Lung (tissue), 12 donors: ENCODE data around the gene RHOC. TPM values are rescaled to one million over a fixed set of nuclear protein-coding genes. Genes with fewer than 3 reads are reported as not detected.
A peak's percentile ranks its signal among the peaks of the same experiment; 100 is the strongest.

ENCODE experiments used
- ATAC-seq: fragments of 200-7000 bp; cut with Tn5 transposase; one replicate; pipeline ENCODE4 v1.9.1; 2020; ENCODE audit warnings: moderate number of reproducible peaks; ENCODE audit not compliant: insufficient read depth, low FRiP score
- DNase-seq, 3 donors: peaks; one replicate each; pipeline ENCODE4 v3.0.0-alpha.2; 2013 to 2017
- H3K27ac ChIP-seq, 2 donors: one replicate each; pipeline ENCODE4 v1.5.1; 2013; ENCODE audit warnings: mild to moderate bottlenecking in 2 of 2, moderate library complexity in 2 of 2, control low read depth in 1 of 2, inconsistent platforms in 1 of 2, low read depth in 1 of 2, low read length in 1 of 2
- H3K27me3 ChIP-seq, 3 donors: one replicate each; pipeline ENCODE4 v1.5.1; 2013; ENCODE audit warnings: low read length in 2 of 3; ENCODE audit not compliant: control insufficient read depth in 3 of 3, insufficient read depth in 3 of 3
- H3K36me3 ChIP-seq, 4 donors: one replicate each; pipeline ENCODE4 v1.5.1; 2013; ENCODE audit warnings: low read length in 4 of 4, mild to moderate bottlenecking in 1 of 4, moderate library complexity in 1 of 4; ENCODE audit not compliant: control insufficient read depth in 4 of 4, insufficient read depth in 4 of 4
- H3K4me1 ChIP-seq, 5 donors: one replicate each; pipeline ENCODE4 v1.5.1; 2013; ENCODE audit warnings: low read length in 5 of 5, mild to moderate bottlenecking in 2 of 5, moderate library complexity in 1 of 5; ENCODE audit not compliant: control insufficient read depth in 5 of 5, insufficient read depth in 5 of 5
- H3K4me3 ChIP-seq: one replicate; pipeline ENCODE4 v1.5.1; 2013; ENCODE audit warnings: mild to moderate bottlenecking, control low read depth, moderate library complexity
- H3K9ac ChIP-seq, 2 donors: one replicate each; pipeline ENCODE4 v1.5.1; 2013; ENCODE audit warnings: low read length in 2 of 2, control low read depth in 1 of 2; ENCODE audit not compliant: insufficient read depth in 1 of 2
- H3K9me3 ChIP-seq, 4 donors: one replicate each; pipeline ENCODE4 v1.5.1; 2013; ENCODE audit warnings: low read length in 3 of 4, mild to moderate bottlenecking in 1 of 4, moderate library complexity in 1 of 4; ENCODE audit not compliant: control insufficient read depth in 4 of 4, insufficient read depth in 3 of 4
- WGBS, 2 donors: extraction: QIAGEN DNeasy Blood & Tissue Kit; methylation state at CpG; one replicate each; pipeline ENCODE4 v1.1.7; 2013; 5-methylcytosine and 5-hydroxymethylcytosine counted together
- polyA plus RNA-seq, 2 donors: library from polyadenylated mRNA; stranded (reverse); fragments of 200-250 nt; gene quantifications; one replicate each; pipeline ENCODE4 v1.2.1, GENCODE V29; 2013
- total RNA-seq, 2 donors: library from RNA; depleted of rRNA in 1 of 2; stranded (reverse); fragments of >200 nt in 1 of 2; gene quantifications; one replicate each; pipeline ENCODE4 v1.2.1, GENCODE V29; 2014 to 2021
- TF ChIP-seq, protein P1 (sequence below): IDR thresholded peaks from 2 replicates; pipeline ENCODE4 v1.5.1; 2012; ENCODE audit warnings: mild to moderate bottlenecking; ENCODE audit errors: control extremely low read depth, extremely low read depth
- donor health status: control.
- donor health status: control.
- donor health status: Bipolar disorder and iron deficiency.
- donor health status: healthy.
- donor health status: DM: yes; HTN: yes; CAD: no.

The RHOC gene
- total and polyA plus RNA-seq, 4 donors, result 125 to 243 (median 190) TPM

DNA sequence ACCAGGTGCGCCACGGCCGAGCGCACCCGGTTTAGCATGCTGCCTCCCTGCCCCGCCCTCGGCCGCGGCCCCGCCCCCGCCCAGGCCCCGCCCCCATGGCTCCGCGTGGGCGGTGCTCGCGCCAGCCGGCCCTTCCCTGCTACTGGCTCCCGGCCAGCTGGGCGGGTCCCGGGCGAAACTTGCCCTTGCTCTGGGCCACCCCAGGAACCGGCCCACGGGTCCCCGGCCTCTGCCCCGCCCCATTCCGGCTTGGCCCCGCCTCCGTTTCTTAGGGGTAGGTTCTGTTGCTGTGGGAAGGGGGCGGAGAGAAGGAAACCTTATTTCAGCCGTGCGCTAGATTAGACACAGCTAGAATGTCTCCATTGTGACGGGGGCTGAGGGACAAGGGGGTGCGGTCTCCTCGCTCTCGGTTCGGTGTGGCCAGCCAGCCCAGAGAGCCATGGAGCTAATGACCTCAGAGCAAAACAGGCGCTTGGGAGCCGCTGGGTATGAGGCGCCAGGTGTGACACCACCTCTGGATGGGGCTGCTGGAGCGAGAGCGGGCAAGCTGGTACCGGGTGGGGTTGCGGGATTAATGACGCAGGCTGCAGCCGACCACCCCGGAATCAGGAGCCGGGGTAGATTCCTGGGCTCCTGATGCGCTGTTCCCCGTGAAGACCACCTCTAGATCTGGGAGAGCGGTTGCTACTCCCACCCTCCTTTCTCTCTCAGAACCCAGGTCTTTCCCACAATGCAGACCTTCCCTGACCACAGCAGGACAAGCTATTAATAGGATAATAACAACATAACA, 8.5 kb upstream of the RHOC start, which contains the start of gene PPM1J:
TSS of gene PPM1J (minus strand) at position 69 of the 790 bp plus-strand sequence. CDS start at position 38, 31 bp downstream.
- peak; percentile 91 for ATAC-seq
- Histone ChIP-seq H3K4me3 (peak within 1 kb of the TSS; percentile 48), H3K27me3 (peaks cover 0 to 20% (median 0%) of the 10 kb centered on the region in 3 donors), H3K9me3 (no peaks in the 10 kb centered on the region), H3K9ac (no peak within 1 kb of the TSS), H3K36me3 (no peaks in the 10 kb centered on the region), H3K4me1 (peaks cover 0 to 23% (median 6%) of the 10 kb centered on the region in 5 donors), H3K27ac (peak within 1 kb of the TSS; percentile 21 to 68)
- TF ChIP-seq, protein P1, sequence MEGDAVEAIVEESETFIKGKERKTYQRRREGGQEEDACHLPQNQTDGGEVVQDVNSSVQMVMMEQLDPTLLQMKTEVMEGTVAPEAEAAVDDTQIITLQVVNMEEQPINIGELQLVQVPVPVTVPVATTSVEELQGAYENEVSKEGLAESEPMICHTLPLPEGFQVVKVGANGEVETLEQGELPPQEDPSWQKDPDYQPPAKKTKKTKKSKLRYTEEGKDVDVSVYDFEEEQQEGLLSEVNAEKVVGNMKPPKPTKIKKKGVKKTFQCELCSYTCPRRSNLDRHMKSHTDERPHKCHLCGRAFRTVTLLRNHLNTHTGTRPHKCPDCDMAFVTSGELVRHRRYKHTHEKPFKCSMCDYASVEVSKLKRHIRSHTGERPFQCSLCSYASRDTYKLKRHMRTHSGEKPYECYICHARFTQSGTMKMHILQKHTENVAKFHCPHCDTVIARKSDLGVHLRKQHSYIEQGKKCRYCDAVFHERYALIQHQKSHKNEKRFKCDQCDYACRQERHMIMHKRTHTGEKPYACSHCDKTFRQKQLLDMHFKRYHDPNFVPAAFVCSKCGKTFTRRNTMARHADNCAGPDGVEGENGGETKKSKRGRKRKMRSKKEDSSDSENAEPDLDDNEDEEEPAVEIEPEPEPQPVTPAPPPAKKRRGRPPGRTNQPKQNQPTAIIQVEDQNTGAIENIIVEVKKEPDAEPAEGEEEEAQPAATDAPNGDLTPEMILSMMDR, result no peak
- DNase-seq, result peak; percentile 90 to 93 (median 91)
- WGBS, 2 donors, result 1% methylated on average over 39 to 51 of the region's 51 CpGs

DNA sequence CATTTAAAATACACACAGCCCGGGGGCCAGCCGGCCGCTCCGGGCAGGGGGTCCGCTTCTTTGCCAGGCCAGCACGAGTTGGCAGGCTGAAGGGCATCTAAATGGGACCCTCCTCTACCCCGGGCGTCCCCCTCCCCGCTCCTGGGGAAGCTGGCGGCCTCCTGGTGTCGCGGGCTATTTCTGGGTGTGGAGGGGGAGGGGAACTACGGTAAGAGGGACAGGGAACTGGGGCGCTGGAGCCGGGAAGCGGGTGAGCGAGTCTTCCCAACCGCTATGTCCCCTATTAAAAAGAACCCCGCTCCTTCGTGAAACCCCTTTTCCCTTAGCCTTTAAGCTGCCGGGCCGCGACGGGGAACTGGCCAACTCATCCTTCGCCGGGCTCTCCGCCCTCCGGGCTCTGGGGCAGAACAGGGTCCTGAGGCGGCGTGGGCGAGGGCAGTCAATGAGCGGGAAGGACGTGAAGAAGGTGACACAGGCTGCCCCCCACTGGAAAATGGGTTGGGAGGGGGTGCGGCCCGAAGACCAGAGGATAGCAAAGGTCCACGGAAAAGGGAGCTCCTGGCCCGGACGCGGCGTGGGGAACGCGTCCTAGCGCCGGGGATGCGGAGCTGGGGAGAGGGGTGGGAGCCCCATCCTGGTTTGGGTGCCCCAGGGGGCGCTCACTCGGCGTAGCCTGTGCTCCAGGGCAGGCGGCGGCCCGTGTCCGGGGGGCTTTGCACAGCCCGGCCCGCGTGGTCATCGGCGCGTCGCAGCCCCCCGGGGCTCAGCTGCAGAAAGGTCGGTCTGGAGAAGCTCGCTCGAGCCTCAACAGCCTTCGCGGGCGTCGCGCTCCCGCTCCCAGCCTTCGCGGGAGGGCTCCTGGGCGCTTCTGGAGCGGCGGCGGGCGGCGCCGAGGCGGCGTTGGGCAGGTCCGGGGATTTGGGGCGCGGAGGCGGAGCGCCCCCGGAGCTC, 7.7 kb upstream of the RHOC start:
- TF ChIP-seq, protein P1, result no peak
- Histone ChIP-seq H3K36me3 (no peaks in the 10 kb centered on the region), H3K9ac (no peak overlapping the region), H3K27me3 (peaks cover 0 to 20% (median 0%) of the 10 kb centered on the region in 3 donors), H3K27ac (no peak overlapping the region), H3K4me3 (peak overlapping the region; percentile 46), H3K9me3 (no peaks in the 10 kb centered on the region), H3K4me1 (peaks cover 0 to 23% (median 6%) of the 10 kb centered on the region in 5 donors)
- ATAC-seq (peak; percentile 0), DNase-seq (peak in 1 of 3 donors; percentile 26)
- WGBS, 2 donors, result 1 to 2% methylated on average over 67 to 86 of the region's 86 CpGs

DNA sequence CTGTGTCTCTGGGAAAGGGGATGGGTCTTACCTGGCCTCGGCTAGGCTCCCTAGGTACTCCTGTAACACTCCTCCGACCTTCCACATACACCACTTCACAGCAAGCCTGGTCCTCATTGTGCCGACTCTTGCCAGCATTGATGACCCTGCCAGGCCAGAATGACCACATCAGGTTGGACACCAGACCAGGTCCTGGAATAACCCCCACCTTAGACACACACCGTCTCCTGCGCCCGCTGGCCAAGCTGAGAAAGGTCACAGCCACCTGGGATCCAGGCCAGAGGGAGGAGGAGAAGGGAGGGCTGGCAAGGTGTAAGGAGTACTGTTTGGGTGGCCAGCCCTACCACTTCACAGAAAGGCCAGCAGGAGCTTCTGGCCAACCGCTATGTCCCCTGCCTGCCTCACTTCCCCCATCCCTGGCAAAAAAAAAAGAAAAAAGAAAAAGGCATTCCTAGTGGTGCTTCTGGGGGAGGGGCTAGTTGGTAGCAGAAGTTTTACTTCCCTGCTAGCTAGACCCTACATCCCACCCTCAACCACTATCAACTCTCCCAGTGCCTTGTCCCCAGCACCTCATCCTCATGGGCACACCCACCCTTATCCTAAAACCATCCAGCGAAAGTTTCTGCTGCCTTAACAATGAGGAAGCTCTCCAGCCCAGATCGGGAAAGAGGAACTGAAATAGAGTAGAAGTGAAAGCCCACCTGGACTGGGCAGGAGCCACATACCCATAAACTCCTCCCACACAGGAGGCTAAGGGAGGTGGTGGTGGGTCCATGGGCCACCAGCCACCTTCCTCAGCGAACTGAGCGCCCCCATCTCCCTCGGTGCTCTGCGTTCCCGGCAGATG, 6.8 kb upstream of the RHOC start:
- TF ChIP-seq, protein P1, result no peak
- WGBS, 2 donors, result 40 to 47% methylated on average over 14 of the region's 14 CpGs
- Histone ChIP-seq H3K36me3 (no peaks in the 10 kb centered on the region), H3K4me1 (peaks cover 0 to 23% (median 5%) of the 10 kb centered on the region in 5 donors), H3K9ac (no peak overlapping the region), H3K4me3 (peak overlapping the region; percentile 22), H3K27ac (no peak overlapping the region), H3K9me3 (no peaks in the 10 kb centered on the region), H3K27me3 (peaks cover 0 to 17% (median 0%) of the 10 kb centered on the region in 3 donors)
- ATAC-seq, result no peak
- peak in 1 of 3 donors; percentile 28 for DNase-seq
